HG03060 (cell line): Measurements from ENCODE around the gene COX11.

Source experiments
- ATAC-seq: cut with Tn5 transposase; IDR thresholded peaks from one replicate; pipeline ENCODE4 v1.9.1; 2021; ENCODE audit warnings: low read depth, moderate number of reproducible peaks; ENCODE audit not compliant: unreplicated experiment

COX11 gene, protein sequence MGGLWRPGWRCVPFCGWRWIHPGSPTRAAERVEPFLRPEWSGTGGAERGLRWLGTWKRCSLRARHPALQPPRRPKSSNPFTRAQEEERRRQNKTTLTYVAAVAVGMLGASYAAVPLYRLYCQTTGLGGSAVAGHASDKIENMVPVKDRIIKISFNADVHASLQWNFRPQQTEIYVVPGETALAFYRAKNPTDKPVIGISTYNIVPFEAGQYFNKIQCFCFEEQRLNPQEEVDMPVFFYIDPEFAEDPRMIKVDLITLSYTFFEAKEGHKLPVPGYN

DNA sequence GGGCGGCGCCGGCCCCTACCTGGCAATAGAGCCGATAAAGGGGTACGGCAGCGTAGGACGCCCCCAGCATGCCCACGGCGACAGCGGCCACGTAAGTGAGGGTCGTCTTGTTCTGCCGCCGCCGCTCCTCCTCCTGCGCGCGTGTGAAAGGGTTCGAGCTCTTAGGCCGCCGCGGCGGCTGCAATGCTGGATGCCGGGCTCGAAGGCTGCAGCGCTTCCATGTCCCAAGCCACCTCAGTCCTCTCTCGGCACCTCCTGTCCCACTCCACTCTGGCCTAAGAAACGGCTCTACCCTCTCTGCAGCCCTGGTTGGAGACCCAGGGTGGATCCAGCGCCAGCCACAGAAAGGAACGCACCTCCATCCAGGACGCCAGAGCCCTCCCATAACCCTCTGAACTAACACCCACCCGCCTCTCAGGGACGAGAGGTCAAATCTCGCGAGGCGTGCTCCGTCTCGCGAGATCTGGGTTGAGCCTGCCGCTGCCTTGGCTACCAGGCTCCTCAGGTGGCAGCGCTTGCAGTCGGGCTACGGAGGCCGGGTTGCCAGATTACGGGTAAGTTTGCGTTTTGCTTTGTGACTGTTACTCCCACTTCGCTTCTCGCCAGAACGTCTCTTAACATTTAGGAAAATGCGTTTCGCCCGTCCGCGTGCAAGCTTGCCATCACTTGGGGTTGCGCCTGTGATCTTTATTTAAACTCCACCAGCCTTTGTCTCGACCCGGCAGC, at the start of gene COX11, which contains the start of gene STXBP4:
Gene COX11 (minus strand): TSS at position 393 of the 726 bp plus-strand sequence. CDS start 8 bp downstream, at position 385.
Gene STXBP4 (plus strand): TSS at position 504 of the 726 bp plus-strand sequence. CDS start 17,455 bp downstream, outside the sequence.
- ATAC-seq = peak; percentile 85

- ATAC-seq = no peak
These were observed 37.1 kb upstream of the COX11 start for GRCh38 chr17:55005520-55005919.

- ATAC-seq = no peak
These were observed 36.0 kb upstream of the COX11 start for GRCh38 chr17:55004484-55004883.

DNA sequence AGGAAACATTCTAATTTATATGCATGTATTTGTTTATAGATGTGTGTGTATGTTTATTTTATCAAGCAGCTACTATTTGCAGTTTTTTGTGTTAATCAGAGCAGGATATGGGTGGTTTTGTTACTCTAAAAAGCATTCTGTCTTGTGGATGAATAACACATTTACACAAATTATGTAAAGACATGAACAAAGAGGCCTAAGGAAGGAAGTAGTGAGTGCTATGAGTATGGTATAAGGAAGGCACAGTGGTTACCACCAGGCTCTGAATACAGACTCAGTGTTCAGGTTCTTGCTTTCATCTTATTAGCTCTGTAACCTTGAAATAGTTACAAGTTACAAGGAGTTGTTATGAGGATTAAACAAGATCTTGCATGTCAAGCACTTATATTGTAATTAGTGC, 34.0 kb upstream of the COX11 start:
- ATAC-seq = no peak

DNA sequence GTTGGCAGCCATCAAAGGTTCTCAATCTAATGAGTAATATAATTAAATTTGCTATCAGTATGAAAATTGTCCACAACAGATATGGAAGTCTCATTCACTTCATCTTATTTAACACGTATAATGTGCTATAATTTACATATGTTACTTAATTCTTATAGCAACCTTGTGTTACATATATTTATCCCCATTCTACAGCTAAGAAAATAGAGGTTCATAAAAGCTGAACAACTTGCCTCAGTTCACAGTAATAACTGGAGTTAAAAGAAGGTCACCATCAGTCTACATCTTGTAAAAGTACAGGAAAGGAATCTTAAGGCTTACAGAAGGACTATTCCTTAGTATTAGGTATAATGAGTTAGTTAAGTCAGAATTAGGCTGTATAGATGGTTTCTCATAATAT, 28.0 kb upstream of the COX11 start:
- ATAC-seq = no peak

DNA sequence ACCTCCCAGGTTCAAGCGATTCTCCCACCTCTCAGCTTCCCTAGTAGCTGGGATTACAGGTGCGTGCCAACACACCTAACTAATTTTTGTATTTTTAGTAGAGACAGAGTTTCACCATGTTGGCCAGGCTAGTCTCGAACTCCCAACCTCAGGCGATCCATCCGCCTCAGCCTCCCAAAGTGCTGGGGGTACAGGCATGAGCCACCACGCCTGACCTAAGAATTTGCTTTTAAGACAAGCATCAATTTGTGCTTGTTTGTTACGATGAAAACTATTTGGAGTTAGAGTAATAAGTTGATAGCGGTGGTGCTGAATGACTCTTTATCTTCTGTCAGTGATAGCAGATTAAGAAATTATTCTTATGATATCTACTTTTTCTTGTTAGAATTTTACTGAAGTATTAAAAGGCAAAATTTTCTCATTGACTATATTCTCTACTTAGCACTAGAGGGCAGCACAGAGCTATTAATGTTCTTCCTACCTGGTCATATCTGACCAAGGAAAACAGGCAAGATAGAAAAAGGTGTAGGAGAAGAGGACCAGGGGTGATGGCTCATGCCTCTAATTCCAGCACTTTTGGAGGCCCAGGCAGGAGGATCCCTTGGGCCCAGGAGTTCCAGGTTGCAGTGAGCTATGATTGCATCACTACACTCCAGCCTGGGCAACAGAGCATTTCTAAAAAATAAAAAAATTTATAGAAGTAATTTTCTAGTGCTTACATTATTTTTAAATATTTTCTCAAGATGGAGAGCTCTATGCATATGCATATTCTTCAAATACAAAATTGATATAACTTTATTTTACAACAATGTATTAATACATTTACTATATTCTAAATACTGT, 24.6 kb upstream of the COX11 start:
- ATAC-seq = no peak

DNA sequence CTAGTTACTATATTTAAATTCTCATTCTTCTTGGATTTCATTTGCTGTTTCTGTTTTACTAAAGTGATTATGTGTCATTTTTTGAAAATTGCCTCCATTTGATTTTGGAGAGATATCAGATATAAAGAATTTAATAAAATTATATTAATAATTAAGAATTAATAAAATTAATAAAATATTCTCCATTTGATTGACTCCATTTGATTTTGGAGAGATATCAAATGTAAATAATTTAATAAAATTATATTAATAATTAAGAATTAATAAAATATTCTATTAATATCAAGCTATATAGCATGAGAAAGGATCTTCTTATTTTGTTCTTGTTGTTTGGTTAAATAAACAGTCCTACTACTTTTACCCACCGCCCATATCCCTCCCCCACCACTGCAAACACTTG, 23.1 kb upstream of the COX11 start:
- no peak for ATAC-seq

GRCh38 chr17:54990118-54990517, 21.7 kb upstream of the COX11 start:
- no peak for ATAC-seq

DNA sequence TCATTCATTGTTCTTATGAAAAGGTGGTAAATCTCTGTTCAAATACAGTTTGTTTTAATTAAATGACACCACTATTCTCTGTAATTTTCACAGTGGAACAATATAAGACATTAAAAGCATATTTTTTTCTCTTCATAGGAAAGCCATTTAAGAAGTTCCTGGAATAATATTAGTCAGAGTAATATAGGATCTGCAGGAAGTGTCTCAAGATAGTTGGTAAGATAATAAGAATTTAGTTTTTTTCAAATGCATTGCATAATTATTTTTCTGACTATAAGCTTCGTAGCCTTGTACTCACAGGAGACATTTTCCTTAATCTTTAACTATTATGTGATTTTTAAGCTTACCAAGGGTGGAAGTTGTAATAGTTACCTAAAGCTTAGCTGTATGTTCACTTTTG, 17.0 kb upstream of the COX11 start:
- ATAC-seq = no peak

- no peak for ATAC-seq
These were observed 14.8 kb upstream of the COX11 start for GRCh38 chr17:54983260-54983659.

DNA sequence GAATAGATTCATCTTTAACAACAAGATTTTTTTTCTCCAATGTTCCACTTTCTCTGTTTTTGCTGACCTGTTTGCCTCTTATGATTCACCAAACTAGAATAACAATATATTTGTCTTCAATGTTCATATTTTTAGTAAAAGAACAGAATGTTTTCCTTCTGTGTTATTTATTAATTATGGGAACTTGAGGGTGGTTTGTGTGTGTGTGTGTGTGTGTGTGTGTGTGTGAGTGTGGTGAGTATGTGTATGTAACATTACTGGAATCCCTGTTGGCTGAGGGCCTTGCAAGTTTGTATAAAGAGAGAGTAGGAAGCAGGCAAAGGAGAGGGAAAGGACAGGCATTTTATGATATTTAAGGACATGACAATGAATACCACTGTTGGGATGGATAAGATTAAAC, 13.9 kb upstream of the COX11 start:
- no peak for ATAC-seq

DNA sequence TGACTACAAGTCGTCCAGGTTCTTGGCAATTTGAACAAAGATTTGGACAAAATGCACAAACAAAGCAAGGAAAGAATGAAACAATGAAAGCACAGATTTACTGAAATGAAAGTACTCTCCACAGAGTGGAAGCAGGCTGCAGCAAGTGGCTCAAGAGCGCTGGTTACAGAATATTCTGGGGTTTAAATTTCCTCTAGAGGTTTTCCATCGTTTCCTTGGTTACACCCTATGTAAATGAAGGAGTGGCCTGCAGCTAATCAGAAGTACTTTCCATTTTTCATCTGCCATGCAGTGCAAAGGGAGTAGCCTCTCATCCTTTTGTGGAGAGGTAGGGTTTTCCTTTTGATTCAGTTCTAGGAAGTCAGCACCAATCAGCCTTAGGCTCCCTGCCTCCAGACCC, 11.9 kb upstream of the COX11 start:
- ATAC-seq = no peak

GRCh38 chr17:54979657-54980056, 11.2 kb upstream of the COX11 start:
- ATAC-seq = no peak

GRCh38 chr17:54977744-54978143, 9.3 kb upstream of the COX11 start:
- no peak for ATAC-seq

DNA sequence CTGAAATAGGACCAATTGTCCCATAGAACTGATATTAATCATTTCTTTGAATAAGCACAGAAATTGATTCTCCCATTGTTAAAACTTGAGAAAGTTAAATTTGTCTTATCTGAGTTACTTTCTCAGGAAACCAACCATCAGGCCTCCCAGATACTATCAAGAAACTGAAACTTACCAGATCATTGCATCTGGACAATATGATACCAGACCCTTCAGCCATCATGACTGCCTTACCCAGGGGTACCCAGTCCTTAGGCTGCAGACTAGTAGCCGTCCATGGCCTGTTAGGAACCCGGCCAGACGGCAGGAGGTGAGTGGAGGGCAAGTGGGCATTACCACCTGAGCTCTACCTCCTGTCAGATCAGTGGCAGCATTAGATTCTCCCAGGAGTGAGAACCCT, 7.9 kb upstream of the COX11 start:
- no peak for ATAC-seq

GRCh38 chr17:54974759-54975158, 6.3 kb upstream of the COX11 start:
- no peak for ATAC-seq

- ATAC-seq = no peak
These were observed 4.1 kb upstream of the COX11 start for GRCh38 chr17:54972406-54973138.

GRCh38 chr17:54971901-54972300, 3.4 kb upstream of the COX11 start:
- ATAC-seq = no peak

DNA sequence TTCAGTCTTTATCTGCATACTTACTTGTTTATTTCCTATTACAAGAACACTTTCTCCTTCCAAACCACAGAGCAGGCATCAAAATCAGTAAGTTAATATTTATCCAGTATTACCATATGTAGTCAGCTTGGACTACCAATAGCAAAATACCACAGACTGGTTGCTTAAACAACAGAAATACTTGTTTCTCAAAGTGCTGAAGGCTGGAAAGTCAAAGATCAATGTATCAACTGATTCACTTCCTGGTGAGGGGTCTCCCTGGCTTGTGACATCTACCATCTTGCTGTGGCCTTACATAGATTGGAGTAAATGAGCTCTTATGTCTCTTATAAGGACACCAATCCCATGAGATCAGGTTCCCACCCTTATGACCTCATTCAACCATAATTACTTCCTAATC, 2.7 kb upstream of the COX11 start:
- no peak for ATAC-seq
